Lower lobe of right lung (tissue), 2 donors: ENCODE measurements around the gene TK2. TPM values are rescaled to one million over a fixed set of nuclear protein-coding genes. Genes with fewer than 3 reads are reported as not detected.

Source experiments
- ATAC-seq, 2 donors: fragments of 200-7000 bp; cut with Tn5 transposase; one replicate each; pipeline ENCODE4 v1.9.1; 2020 to 2022; ENCODE audit warnings: mild to moderate bottlenecking in 2 of 2, moderate library complexity in 2 of 2
- DNase-seq: peaks from one replicate; pipeline ENCODE4 v3.0.0-alpha.2; 2020
- H3K27ac ChIP-seq: fragments of 200-600 bp; one replicate; pipeline ENCODE4 v1.8.0; 2022
- H3K27me3 ChIP-seq: fragments of 200-600 bp; one replicate; pipeline ENCODE4 v1.8.0; 2022; ENCODE audit warnings: low read depth
- H3K36me3 ChIP-seq: fragments of 200-600 bp; one replicate; pipeline ENCODE4 v1.8.0; 2022; ENCODE audit warnings: mild to moderate bottlenecking
- H3K4me1 ChIP-seq: fragments of 200-600 bp; one replicate; pipeline ENCODE4 v1.8.0; 2022
- H3K4me3 ChIP-seq: fragments of 200-600 bp; one replicate; pipeline ENCODE4 v1.8.0; 2022; ENCODE audit warnings: mild to moderate bottlenecking
- H3K9me3 ChIP-seq: fragments of 200-600 bp; one replicate; pipeline ENCODE4 v1.8.0; 2022
- CTCF ChIP-seq: fragments of 200-600 bp; IDR thresholded peaks from one replicate; pipeline ENCODE4 v1.8.0; 2022; ENCODE audit warnings: antibody characterized with exemption, mild to moderate bottlenecking
- intact Hi-C: fragments of 100-400 bp; cut with DNase I; formaldehyde crosslinking; loops from one replicate; pipeline ENCODE4 v1.11.0; 2022
- total RNA-seq: library from RNA; stranded (reverse); fragmentation: NEBNext Ultra II Directional; extraction: Animal tissue kit (Norgen Biotek cat#: 25700); gene quantifications from one replicate; pipeline ENCODE4 v1.2.1, GENCODE V29; 2021
- donor health status: DM: no; HTN: yes; CAD: no; lungs with severe emphysema.

Gene TK2
- total RNA-seq, 1 donor from 2014 or later: 36.2 TPM

- Histone ChIP-seq H3K27me3 (no peaks in the 10 kb centered on the region), H3K4me3 (no peak overlapping the region), H3K27ac (no peak overlapping the region), H3K4me1 (peaks cover 16% of the 10 kb centered on the region), H3K36me3 (peaks cover 74% of the 10 kb centered on the region), H3K9me3 (no peaks in the 10 kb centered on the region)
- intact Hi-C loops: no loop called here
- ATAC-seq (no peak), DNase-seq (no peak)
- no peak for TF ChIP-seq CTCF
These were observed 12.7 kb downstream of the TK2 start for GRCh38 chr16:66537236-66537635.

DNA sequence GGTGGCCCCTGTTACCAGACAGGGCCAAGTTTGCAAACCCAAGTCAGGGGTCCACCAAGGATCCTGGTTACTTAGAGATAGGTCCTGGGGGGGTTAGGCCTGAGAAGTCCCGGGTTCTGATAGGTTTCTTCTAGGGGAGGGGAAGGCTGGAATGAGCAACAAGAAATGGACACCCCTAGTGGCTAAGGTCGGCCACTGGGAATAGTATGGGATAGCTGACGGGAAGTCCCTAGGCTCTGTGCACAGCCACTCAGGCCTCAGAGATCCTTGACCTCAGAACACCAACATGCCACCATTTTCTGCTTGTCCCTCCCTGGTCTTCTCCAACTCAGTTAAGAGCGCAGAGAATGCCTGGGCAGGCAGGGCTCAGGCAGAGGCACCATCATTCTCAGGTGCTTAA is 13.4 kb downstream of the TK2 start:
- DNase-seq (no peak), ATAC-seq (no peak)
- TF ChIP-seq CTCF: no peak
- H3K4me3 ChIP-seq: no peak overlapping the region
- peaks cover 75% of the 10 kb centered on the region for H3K36me3 ChIP-seq
- no peak overlapping the region for H3K27ac ChIP-seq
- no peaks in the 10 kb centered on the region for H3K9me3 ChIP-seq
- intact Hi-C loops: no loop called here
- peaks cover 16% of the 10 kb centered on the region for H3K4me1 ChIP-seq
- no peaks in the 10 kb centered on the region for H3K27me3 ChIP-seq

DNA sequence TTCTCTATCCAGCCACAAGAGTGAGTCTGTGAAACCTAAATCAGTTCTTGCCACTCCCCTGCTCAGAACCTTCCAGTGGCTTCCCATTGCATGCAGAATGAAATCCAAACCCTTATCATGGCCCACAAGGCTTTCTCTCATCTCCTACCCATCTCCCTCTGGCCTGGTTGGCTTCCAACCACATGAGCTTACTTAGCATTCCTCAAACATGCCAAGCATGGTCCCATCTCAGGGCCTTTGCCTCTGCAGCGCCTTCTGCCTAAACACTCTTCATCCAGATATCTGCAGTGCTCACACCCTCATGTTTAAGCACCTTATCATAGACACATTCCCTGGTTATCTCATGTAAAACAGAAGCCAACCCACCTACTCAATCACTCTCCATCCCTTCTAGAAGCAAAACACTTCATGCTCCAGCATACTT is 15.5 kb downstream of the TK2 start:
- DNase-seq (no peak), ATAC-seq (no peak)
- no peak overlapping the region for H3K4me3 ChIP-seq
- H3K9me3 ChIP-seq: no peaks in the 10 kb centered on the region
- TF ChIP-seq CTCF: no peak
- no peaks in the 10 kb centered on the region for H3K27me3 ChIP-seq
- peaks cover 6% of the 10 kb centered on the region for H3K4me1 ChIP-seq
- intact Hi-C loops: no loop called here
- peaks cover 81% of the 10 kb centered on the region for H3K36me3 ChIP-seq
- H3K27ac ChIP-seq: no peak overlapping the region

DNA sequence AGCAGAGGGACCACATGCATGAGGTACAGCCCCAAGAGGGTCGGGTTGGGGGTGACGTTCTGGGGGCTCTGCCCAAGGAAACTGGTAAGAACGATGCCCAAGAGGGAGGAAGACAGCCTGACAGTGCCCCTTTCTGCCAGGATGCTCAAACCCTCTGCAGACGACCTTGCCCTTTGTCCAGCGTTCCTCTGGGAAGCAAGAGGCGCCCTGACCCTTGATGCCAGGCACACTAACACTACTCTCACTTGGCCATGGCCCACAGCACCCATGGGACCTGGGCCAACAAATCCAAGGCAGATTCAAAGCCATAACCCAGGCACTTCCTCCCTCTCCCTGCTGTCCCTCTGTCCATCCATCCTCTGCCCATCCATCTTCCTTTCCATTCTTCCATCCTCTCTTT is 20.4 kb downstream of the TK2 start:
- Histone ChIP-seq H3K36me3 (peaks cover 84% of the 10 kb centered on the region), H3K27ac (no peak overlapping the region), H3K4me3 (no peak overlapping the region), H3K4me1 (peaks cover 16% of the 10 kb centered on the region), H3K9me3 (no peaks in the 10 kb centered on the region), H3K27me3 (no peaks in the 10 kb centered on the region)
- DNase-seq (no peak), ATAC-seq (no peak)
- intact Hi-C loops: no loop called here
- TF ChIP-seq CTCF: no peak

GRCh38 chr16:66528294-66528693 is 21.6 kb downstream of the TK2 start:
- H3K36me3 ChIP-seq: peaks cover 76% of the 10 kb centered on the region
- intact Hi-C loops: no loop called here
- TF ChIP-seq CTCF: no peak
- no peaks in the 10 kb centered on the region for H3K27me3 ChIP-seq
- ATAC-seq (no peak), DNase-seq (no peak)
- no peak overlapping the region for H3K4me3 ChIP-seq
- no peak overlapping the region for H3K27ac ChIP-seq
- H3K9me3 ChIP-seq: no peaks in the 10 kb centered on the region
- H3K4me1 ChIP-seq: peaks cover 28% of the 10 kb centered on the region
